Measurements from ENCODE around the gene TMEM95. TPM values are rescaled to one million over a fixed set of nuclear protein-coding genes. Genes with fewer than 3 reads are reported as not detected.
A peak's percentile ranks its signal among the peaks of the same experiment; 100 is the strongest.
"Not testable (repeated sequence)": the region's sequence is repeated elsewhere in the genome, so short reads cannot be mapped to it uniquely, and the experiment has no call there.

The TMEM95 gene
- total RNA-seq, 1 experiment from 2014 or later, result not detected

DNA sequence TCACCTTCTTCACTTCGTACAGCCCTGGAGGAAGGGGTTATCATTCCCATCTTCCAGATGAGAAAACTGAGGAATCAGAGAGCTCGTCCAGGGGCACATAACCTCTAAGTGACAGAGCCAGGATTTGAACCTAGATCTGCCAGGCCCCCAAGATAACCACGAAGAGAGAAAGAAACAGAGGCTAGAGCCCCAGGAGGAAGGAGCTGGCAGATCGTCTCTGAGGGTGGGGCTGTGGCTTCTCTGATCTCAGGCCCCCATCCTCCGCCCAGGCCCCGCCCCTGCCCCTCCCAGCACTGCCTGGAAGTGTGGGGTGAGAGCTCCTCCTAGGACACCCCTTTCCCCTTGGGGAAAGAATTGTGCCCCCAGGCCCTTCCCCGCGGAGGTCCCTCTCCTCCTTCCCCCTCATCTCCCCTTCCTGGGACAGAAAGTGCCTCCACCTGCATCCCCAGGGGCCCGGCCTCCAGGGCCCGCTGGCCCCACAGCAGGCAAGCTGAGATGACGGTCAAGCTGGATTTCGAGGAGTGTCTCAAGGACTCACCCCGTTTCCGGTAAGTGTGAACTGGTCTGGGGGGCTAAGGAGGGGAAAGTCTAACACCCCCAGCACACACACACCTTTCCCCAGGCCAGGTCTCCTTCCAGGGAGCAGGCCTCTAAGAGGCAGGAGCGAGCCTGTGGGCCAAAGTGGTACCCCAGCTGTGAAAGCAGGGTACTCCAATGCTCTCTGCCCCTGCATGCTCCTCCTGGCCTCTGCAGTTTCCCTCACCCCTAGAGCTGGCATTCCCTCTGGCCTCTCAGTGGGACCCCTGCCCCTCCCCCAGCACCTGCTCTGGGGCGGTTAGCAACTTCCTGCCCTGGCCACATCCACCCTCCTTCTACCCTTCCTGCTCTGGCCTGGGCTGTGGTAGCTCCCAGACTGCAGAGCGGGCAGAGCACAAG, 18.4 kb upstream of the TMEM95 start, which contains the start of gene ACAP1:
Gene ACAP1 (plus strand): TSS at position 290 of the 936 bp plus-strand sequence. CDS start 206 bp downstream, at position 496.
- no peaks in the 10 kb centered on the region for H3K9me2 ChIP-seq (ENCODE audit: insufficient read depth)
- CTCF ChIA-PET, result no interaction called here
- H3K4me2 ChIP-seq (ENCODE audit: low read length), result no peak within 1 kb of the TSS
- peak; percentile 49 for ATAC-seq
- RAD21 ChIA-PET (ENCODE audit: low non-redundant PET in 1 of 2, low total read pairs in 2 of 2, uncharacterized antibody in 2 of 2, unreplicated experiment in 2 of 2), result no interaction called here
- no peak within 1 kb of the TSS for H3K9ac ChIP-seq (ENCODE audit: low read length)
- H3K9me3 ChIP-seq (ENCODE audit: control insufficient read depth in 1 of 2, insufficient read depth in 1 of 2, low read depth in 1 of 2, low read length in 2 of 2), result no peaks in the 10 kb centered on the region
- DNase-seq (ENCODE audit: low read depth, low spot score), result no peak
- no peak within 1 kb of the TSS for H3K27ac ChIP-seq (ENCODE audit: low read depth, low read length)
- H2AFZ ChIP-seq (ENCODE audit: low read depth, low read length, poor library complexity, severe bottlenecking), result no peak within 1 kb of the TSS
- H3K4me1 ChIP-seq (ENCODE audit: control insufficient read depth in 1 of 2, insufficient read depth in 2 of 2, low read length in 2 of 2), result peaks cover 0 to 5% of the 10 kb centered on the region in 2 experiments; a peak in 2 of 4 replicates
- H3K4me3 ChIP-seq (replicated peaks in 1 of 2; ENCODE audit: low read depth in 1 of 2, low read length in 2 of 2), result no peak within 1 kb of the TSS
- H3K79me2 ChIP-seq (ENCODE audit: insufficient read depth, low read length), result no peaks in the 10 kb centered on the region
- H3K36me3 ChIP-seq (ENCODE audit: control insufficient read depth in 1 of 2, insufficient read depth in 2 of 2, low read length in 2 of 2), result no peaks in the 10 kb centered on the region
- TF ChIP-seq POLR2AphosphoS5 (IDR thresholded peaks at IDR 0.05; ENCODE audit: low read depth, low read length) (no peak), CBX3 (IDR thresholded peaks at IDR 0.05; ENCODE audit: low read depth) (no peak), ZFX (IDR thresholded peaks at IDR 0.05) (no peak), EZH2 (IDR thresholded peaks at IDR 0.05) (no peak)
- TF ChIP-seq, protein P1, sequence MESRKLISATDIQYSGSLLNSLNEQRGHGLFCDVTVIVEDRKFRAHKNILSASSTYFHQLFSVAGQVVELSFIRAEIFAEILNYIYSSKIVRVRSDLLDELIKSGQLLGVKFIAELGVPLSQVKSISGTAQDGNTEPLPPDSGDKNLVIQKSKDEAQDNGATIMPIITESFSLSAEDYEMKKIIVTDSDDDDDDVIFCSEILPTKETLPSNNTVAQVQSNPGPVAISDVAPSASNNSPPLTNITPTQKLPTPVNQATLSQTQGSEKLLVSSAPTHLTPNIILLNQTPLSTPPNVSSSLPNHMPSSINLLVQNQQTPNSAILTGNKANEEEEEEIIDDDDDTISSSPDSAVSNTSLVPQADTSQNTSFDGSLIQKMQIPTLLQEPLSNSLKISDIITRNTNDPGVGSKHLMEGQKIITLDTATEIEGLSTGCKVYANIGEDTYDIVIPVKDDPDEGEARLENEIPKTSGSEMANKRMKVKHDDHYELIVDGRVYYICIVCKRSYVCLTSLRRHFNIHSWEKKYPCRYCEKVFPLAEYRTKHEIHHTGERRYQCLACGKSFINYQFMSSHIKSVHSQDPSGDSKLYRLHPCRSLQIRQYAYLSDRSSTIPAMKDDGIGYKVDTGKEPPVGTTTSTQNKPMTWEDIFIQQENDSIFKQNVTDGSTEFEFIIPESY (IDR thresholded peaks at IDR 0.05; ENCODE audit: extremely low read depth, insufficient replicate concordance, low read length), result no peak
- H3K27me3 ChIP-seq (ENCODE audit: insufficient read depth, low read length), result no peaks in the 10 kb centered on the region
- POLR2A ChIA-PET, result interaction anchor here (0.9 kb wide), 2 partner anchors 24 to 67 kb away, joined by 3 read pairs; partner anchors contain the start of gene TMEM256
- intact Hi-C loops (cut with micrococcal nuclease), result no loop called here
- BruUV-seq (replicated peaks), result no TSS peak
- H4K20me1 ChIP-seq (ENCODE audit: insufficient read depth), result no peaks in the 10 kb centered on the region

DNA sequence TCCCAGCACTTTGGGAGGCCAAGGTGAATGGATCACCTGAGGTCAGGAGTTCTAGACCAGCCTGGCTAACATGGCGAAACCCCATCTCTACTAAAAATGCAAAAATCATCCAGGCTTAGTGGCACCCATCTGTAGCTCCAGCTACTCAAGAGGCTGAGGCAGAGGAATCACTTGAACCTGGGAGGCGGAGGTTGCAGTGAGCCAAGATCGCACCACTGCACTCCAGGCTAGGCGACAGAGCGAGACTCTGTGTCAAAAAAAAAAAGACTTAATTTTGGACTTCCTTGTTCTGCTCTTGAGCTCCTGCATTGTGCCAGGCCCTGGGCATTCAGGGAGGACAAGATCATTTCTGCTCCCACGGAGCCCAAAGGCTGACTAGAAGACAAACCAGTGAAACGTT, 17.4 kb upstream of the TMEM95 start:
- H3K36me3 ChIP-seq (ENCODE audit: control insufficient read depth in 1 of 2, insufficient read depth in 2 of 2, low read length in 2 of 2); H3K4me3 ChIP-seq (replicated peaks in 1 of 2; ENCODE audit: low read depth in 1 of 2, low read length in 2 of 2); BruUV-seq (replicated peaks); H3K4me1 ChIP-seq (ENCODE audit: control insufficient read depth in 1 of 2, insufficient read depth in 2 of 2, low read length in 2 of 2); DNase-seq (ENCODE audit: low read depth, low spot score); ATAC-seq; RAD21 ChIA-PET (ENCODE audit: low non-redundant PET in 1 of 2, low total read pairs in 2 of 2, uncharacterized antibody in 2 of 2, unreplicated experiment in 2 of 2); POLR2A ChIA-PET; H3K9me3 ChIP-seq (ENCODE audit: control insufficient read depth in 1 of 2, insufficient read depth in 1 of 2, low read depth in 1 of 2, low read length in 2 of 2); H4K20me1 ChIP-seq (ENCODE audit: insufficient read depth); H3K9me2 ChIP-seq (ENCODE audit: insufficient read depth); CTCF ChIA-PET; H2AFZ ChIP-seq (ENCODE audit: low read depth, low read length, poor library complexity, severe bottlenecking); H3K9ac ChIP-seq (ENCODE audit: low read length); H3K27me3 ChIP-seq (ENCODE audit: insufficient read depth, low read length); H3K79me2 ChIP-seq (ENCODE audit: insufficient read depth, low read length); H3K27ac ChIP-seq (ENCODE audit: low read depth, low read length); intact Hi-C loops (cut with micrococcal nuclease); H3K4me2 ChIP-seq (ENCODE audit: low read length): not testable (repeated sequence)
